NCI-H524 treated with DMSO at 0.1 percent for 48 hours (cell line): Measurements from ENCODE around the gene GRIP1.
A peak's percentile ranks its signal among the peaks of the same experiment; 100 is the strongest.
"Not testable (repeated sequence)": the region's sequence is repeated elsewhere in the genome, so short reads cannot be mapped to it uniquely, and the experiment has no call there.

ENCODE experiments used
- DNase-seq: peaks from one replicate; lab custom pipeline; 2025; lab: John Stamatoyannopoulos, UW

GRIP1 gene

GRCh38 chr12:66320996-66321395, 357.9 kb downstream of the GRIP1 start:
- no peak for DNase-seq

DNA sequence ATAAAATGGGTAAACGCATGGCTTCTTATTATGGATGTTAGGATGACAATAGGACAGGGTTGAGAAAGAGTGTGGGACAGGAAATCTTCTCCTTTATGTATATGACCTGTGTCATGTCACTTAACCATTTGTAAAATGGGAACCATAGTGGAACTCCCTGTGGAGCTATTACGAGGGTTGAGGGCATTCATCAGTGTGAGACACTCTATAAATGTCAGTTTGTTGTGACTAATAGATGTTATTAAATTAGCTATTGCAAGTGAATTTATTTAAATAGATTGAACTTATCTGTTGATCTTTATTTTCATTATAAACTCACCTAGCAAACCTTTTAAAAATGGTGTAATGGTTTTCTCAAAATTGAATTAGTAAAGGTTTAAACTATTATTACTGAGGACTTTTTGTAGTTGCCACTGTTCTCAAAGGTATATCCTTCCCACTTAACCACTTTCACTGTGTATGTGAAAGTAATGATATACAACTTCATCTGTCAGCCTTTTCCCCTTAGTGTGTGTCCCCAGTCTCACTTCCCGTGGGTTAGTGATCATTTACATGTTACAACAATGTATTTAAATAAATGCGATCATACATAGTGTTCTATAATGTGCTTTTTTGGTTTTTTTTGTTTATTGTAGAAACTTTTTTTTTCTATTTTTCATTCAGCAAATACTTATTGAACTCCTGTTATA, 359.5 kb downstream of the GRIP1 start:
- no peak for DNase-seq

GRCh38 chr12:66314278-66314677, 364.6 kb downstream of the GRIP1 start:
- DNase-seq, result no peak

- no peak for DNase-seq
Observed at GRCh38 chr12:66312189-66312588, 366.7 kb downstream of the GRIP1 start.

GRCh38 chr12:66309606-66310005, 369.3 kb downstream of the GRIP1 start:
- DNase-seq, result no peak

GRCh38 chr12:66304296-66304900, 374.5 kb downstream of the GRIP1 start:
- DNase-seq, result no peak

- DNase-seq, result not testable (repeated sequence)
Observed at GRCh38 chr12:66303316-66303804, 375.5 kb downstream of the GRIP1 start.

DNA sequence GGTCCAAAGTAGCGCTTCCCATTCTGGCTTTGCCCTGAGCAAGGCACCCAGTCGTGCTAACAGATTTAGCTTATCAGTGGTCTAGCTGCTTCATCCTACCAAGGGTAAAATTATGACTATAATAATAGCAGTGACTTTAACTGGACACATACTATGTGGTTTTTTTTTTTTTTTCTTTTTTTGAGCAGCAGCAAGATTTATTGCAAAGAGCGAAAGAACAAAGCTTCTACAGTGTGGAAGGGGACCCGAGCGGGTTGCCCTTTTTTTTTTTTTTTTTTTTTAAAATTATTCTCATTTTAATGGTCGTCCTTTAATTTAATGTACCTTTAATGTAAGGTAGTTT, 376.1 kb downstream of the GRIP1 start:
- DNase-seq, result no peak

DNA sequence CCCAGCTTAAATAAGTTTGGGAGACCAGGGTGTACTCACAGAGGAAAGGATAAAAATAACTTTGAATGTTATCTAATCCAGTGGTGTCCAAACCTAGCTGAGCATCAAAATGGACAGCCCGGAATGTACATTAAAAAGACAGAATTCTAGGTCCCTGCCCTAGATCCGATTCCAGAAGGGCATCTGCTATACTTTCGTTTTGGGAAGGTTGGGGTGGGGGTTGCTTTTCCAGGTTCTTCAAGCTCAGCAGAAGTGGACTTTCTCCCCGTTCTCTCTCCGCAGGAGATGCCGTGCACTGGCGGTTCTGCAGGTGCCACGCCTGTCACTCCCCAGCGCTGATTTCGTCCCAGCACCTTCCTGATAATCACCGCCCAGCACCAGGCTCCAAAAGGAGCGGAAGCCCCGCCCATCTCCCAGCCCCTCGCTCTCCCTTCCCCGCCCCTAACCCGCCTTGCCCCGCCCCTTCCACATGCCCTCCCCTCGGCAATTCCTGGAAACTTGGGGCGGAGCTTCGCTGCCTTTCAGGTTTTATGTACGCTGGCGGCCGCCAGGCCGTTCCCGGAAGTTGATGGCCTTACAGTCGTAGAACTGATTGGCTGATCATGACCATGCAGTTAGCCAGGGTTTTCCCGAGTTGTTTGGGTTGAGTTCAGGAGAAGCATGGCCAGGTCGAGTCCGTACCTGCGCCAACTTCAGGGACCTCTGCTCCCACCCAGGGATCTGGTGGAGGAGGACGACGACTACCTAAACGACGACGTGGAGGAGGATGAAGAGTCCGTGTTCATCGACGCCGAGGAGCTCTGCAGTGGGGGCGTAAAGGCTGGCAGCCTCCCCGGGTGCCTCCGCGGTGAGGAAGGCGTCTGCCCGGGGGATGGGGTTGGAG, 376.7 kb downstream of the GRIP1 start, which contains the start of gene HELB:
HELB (plus strand) TSS at position 550 of the 883 bp plus-strand sequence; CDS start at position 661, 111 bp downstream.
- peak; percentile 83 for DNase-seq

DNA sequence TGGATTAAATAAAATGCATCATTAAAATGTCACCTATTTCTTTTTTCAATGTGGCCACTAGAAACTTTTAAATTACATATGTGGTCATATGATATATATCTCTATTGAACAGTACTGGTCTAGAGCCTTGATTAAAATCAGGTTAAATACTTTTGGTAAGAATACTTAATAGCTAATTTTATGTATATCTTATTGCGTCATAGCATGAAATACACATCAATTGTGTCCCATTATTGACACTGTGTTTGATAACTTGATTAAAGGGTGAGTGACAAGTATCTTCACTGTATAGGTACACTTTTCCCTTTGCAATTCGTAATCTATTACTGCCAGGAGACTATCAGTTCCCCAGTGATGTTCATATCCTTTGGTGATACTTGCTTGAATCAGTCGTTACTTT, 381.0 kb downstream of the GRIP1 start:
- DNase-seq, result no peak
